PFSK-1 (cell line): Measurements from ENCODE around the gene RASSF8.

Experiments used
- FOXP2 ChIP-seq: optimal IDR thresholded peaks from 2 replicates; pipeline ENCODE3; 2011; ENCODE audit warnings: borderline replicate concordance, control low read depth, inconsistent platforms; ENCODE audit not compliant: insufficient read depth; ENCODE audit errors: extremely low read length, extremely low read depth
- POLR2AphosphoS5 ChIP-seq: IDR thresholded peaks from 2 replicates; pipeline ENCODE4 v1.6.1; 2012; ENCODE audit warnings: low read depth, mild to moderate bottlenecking, control low read depth, low read length, moderate library complexity
- REST ChIP-seq, 2 experiments: IDR thresholded peaks; 2 replicates each; pipeline versions ENCODE4 v1.6.1 to v1.8.0; 2011 to 2012; ENCODE audit warnings: low read depth in 2 of 2, low read length in 2 of 2, control low read depth in 1 of 2, inconsistent platforms in 1 of 2, mild to moderate bottlenecking in 1 of 2, moderate library complexity in 1 of 2; ENCODE audit not compliant: insufficient read depth in 1 of 2
- SIN3A ChIP-seq: IDR thresholded peaks from 2 replicates; pipeline ENCODE4 v1.6.1; 2012; ENCODE audit warnings: mild to moderate bottlenecking, low read length, moderate library complexity, borderline replicate concordance; ENCODE audit not compliant: insufficient read depth
- TAF1 ChIP-seq: IDR thresholded peaks from 2 replicates; pipeline ENCODE4 v1.6.1; 2012; ENCODE audit warnings: low read length, control low read depth, borderline replicate concordance; ENCODE audit not compliant: insufficient read depth

The RASSF8 gene

GRCh38 chr12:26062006-26062405 lies 103.5 kb downstream of the RASSF8 start:
- no peak for TF ChIP-seq REST (IDR thresholded peaks at IDR 0.05; ENCODE audit: insufficient read depth in 1 of 2, low read depth in 2 of 2, low read length in 2 of 2)

DNA sequence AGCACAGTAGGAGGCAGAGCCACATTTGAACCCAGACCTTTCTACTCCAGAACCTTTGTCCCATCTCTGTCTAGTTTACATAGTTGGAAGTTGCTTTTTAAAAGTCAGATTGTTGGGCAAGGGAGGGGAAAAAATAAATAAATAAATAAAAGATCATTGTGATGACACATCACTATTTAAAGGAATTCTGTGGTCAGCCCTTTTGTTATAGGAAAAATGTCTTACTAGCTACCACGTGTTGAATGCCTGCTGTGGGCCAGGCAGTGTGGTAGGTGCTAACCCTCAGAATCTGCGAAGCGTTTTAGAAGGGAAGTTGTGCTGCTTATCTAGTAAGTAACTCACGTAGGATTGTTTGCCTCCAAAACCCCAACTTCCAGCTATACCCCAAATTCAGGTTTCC lies 104.1 kb downstream of the RASSF8 start:
- no peak for TF ChIP-seq REST (IDR thresholded peaks at IDR 0.05; ENCODE audit: insufficient read depth in 1 of 2, low read depth in 2 of 2, low read length in 2 of 2)
- no peak for TF ChIP-seq POLR2AphosphoS5
- no peak for TF ChIP-seq TAF1
- no peak for TF ChIP-seq SIN3A
- no peak for TF ChIP-seq FOXP2

- no peak for TF ChIP-seq POLR2AphosphoS5
- TF ChIP-seq FOXP2 = no peak
- TF ChIP-seq SIN3A = no peak
- TF ChIP-seq REST (IDR thresholded peaks at IDR 0.05; ENCODE audit: insufficient read depth in 1 of 2, low read depth in 2 of 2, low read length in 2 of 2) = no peak
Measured at GRCh38 chr12:26065451-26065850, 107.0 kb downstream of the RASSF8 start.

DNA sequence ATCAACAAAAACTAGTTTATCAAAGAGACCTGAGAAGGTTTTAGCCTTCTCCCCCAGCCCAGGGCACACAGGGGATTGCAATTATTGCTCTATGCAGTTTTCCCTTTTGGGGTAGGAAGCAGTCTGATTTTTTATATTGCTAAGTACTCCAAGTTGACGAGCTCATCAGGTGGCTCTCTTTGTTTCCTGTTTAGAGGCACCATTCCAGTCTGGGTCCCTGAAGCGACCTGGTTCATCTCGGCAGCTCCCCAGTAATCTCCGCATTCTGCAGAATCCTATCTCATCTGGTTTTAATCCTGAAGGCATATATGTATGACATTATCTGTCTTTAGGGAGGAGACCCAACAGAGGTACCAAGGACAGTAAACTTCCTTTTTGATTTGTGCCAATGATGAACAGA lies 110.0 kb downstream of the RASSF8 start:
- TF ChIP-seq TAF1 = no peak
- TF ChIP-seq POLR2AphosphoS5 = no peak
- TF ChIP-seq SIN3A = no peak
- TF ChIP-seq REST (IDR thresholded peaks at IDR 0.05; ENCODE audit: insufficient read depth in 1 of 2, low read depth in 2 of 2, low read length in 2 of 2) = no peak
- no peak for TF ChIP-seq FOXP2

GRCh38 chr12:26069796-26070195 lies 111.3 kb downstream of the RASSF8 start:
- no peak for TF ChIP-seq POLR2AphosphoS5
- TF ChIP-seq SIN3A = no peak
- TF ChIP-seq FOXP2 = no peak
- TF ChIP-seq REST (IDR thresholded peaks at IDR 0.05; ENCODE audit: insufficient read depth in 1 of 2, low read depth in 2 of 2, low read length in 2 of 2) = no peak
- TF ChIP-seq TAF1 = no peak
